MM.1S (cell line): ENCODE measurements around the gene SNX19.
A peak's percentile ranks its signal among the peaks of the same experiment; 100 is the strongest.

ENCODE experiments used
- DNase-seq: peaks from one replicate; pipeline ENCODE4 v3.0.0-alpha.2; 2015
- H2AFZ ChIP-seq: fragments of 300-600 bp; sonication (generic); 2 replicates; pipeline ENCODE4 v1.6.0; 2016; ENCODE audit warnings: antibody characterized with exemption, low read length
- H3F3A ChIP-seq: fragments of 300-600 bp; sonication (generic); 2 replicates; pipeline ENCODE4 v1.6.1; 2016; ENCODE audit warnings: mild to moderate bottlenecking, antibody characterized with exemption, low read length, moderate library complexity, mixed read lengths; ENCODE audit not compliant: insufficient read depth
- H3K27ac ChIP-seq: fragments of 300-600 bp; sonication (generic); 2 replicates; pipeline ENCODE4 v1.5.1; 2016; ENCODE audit warnings: mild to moderate bottlenecking, low read length
- H3K27me3 ChIP-seq: fragments of 300-600 bp; sonication (generic); replicated peaks from 2 replicates; pipeline ENCODE4 v1.6.0; 2016; ENCODE audit warnings: low read length; ENCODE audit not compliant: insufficient read depth
- H3K36me3 ChIP-seq: fragments of 300-600 bp; sonication (generic); replicated peaks from 2 replicates; pipeline ENCODE4 v1.6.1; 2016; ENCODE audit warnings: mild to moderate bottlenecking, low read length, mixed read lengths; ENCODE audit not compliant: insufficient read depth
- H3K4me1 ChIP-seq: fragments of 300-600 bp; sonication (generic); 2 replicates; pipeline ENCODE4 v1.6.1; 2016; ENCODE audit warnings: low read length, mixed read lengths
- H3K4me2 ChIP-seq: fragments of 300-600 bp; sonication (generic); 2 replicates; pipeline ENCODE4 v1.6.0; 2016; ENCODE audit warnings: low read depth, low read length
- H3K4me3 ChIP-seq: fragments of 300-600 bp; sonication (generic); 2 replicates; pipeline ENCODE4 v1.5.1; 2016; ENCODE audit warnings: low read length, mixed read lengths
- H3K79me2 ChIP-seq: fragments of 300-600 bp; sonication (generic); 2 replicates; pipeline ENCODE4 v1.6.1; 2016; ENCODE audit warnings: mixed run types, low read length, mixed read lengths
- H3K9ac ChIP-seq: fragments of 300-600 bp; sonication (generic); 2 replicates; pipeline ENCODE4 v1.6.1; 2016; ENCODE audit warnings: low read length, mixed read lengths
- H3K9me2 ChIP-seq: fragments of 300-600 bp; sonication (generic); replicated peaks from 2 replicates; pipeline ENCODE4 v1.6.1; 2016; ENCODE audit warnings: mild to moderate bottlenecking, low read length, mixed read lengths; ENCODE audit not compliant: insufficient read depth
- H3K9me3 ChIP-seq: fragments of 300-600 bp; sonication (generic); replicated peaks from 2 replicates; pipeline ENCODE4 v1.6.1; 2016; ENCODE audit warnings: mild to moderate bottlenecking, low read length, mixed read lengths; ENCODE audit not compliant: insufficient read depth
- H4K20me1 ChIP-seq: fragments of 300-600 bp; sonication (generic); 2 replicates; pipeline ENCODE4 v1.6.1; 2016; ENCODE audit warnings: mild to moderate bottlenecking, low read length, moderate library complexity, mixed read lengths; ENCODE audit not compliant: insufficient read depth
- CTCF ChIP-seq: fragments of 300-600 bp; sonication (generic); IDR thresholded peaks from 2 replicates; pipeline ENCODE4 v1.5.1; 2016; ENCODE audit warnings: antibody characterized with exemption, low read length, mixed read lengths
- EZH2 ChIP-seq: fragments of 300-600 bp; sonication (generic); optimal IDR thresholded peaks from 2 replicates; pipeline ENCODE3; 2017; ENCODE audit warnings: low read depth, mild to moderate bottlenecking, antibody characterized with exemption, low read length, mixed read lengths
- EZH2phosphoT487 ChIP-seq: fragments of 300-600 bp; sonication (generic); IDR thresholded peaks from 2 replicates; pipeline ENCODE4 v1.6.1; 2018; ENCODE audit warnings: antibody characterized with exemption, low read length

The SNX19 gene

DNA sequence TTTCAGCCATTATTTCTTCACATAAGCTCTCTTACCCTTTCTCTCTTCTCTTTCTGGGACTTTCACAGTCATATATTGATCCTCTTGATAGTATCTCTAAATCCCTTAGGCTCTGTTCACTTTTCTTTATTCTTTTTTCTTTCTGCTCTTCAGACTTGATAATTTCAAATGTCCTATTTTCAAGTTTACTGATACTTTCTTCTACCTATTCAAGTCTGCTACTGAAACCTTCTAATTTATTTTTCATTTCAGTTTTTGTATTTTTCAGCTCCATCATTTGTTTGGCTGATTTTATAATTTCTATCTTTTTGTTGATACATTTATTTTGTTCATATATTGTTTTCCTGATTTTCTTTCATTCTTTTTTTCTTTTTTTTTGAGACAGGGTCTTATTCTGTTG lies 79.1 kb downstream of the SNX19 start:
- Histone ChIP-seq H3K9me3 (no peaks in the 10 kb centered on the region), H3F3A (peaks cover 37% of the 10 kb centered on the region), H3K36me3 (no peaks in the 10 kb centered on the region), H2AFZ (no peak overlapping the region), H3K4me2 (no peak overlapping the region), H3K27me3 (no peaks in the 10 kb centered on the region), H3K27ac (no peak overlapping the region), H3K9me2 (no peaks in the 10 kb centered on the region), H3K4me1 (peaks cover 52% of the 10 kb centered on the region), H3K9ac (no peak overlapping the region), H4K20me1 (no peaks in the 10 kb centered on the region), H3K79me2 (no peaks in the 10 kb centered on the region), H3K4me3 (no peak overlapping the region)
- DNase-seq = no peak
- TF ChIP-seq EZH2 (no peak), EZH2phosphoT487 (no peak), CTCF (no peak)

GRCh38 chr11:130834886-130835285 lies 81.4 kb downstream of the SNX19 start:
- H3K27ac ChIP-seq = peak overlapping the region; percentile 94
- TF ChIP-seq EZH2 (no peak), EZH2phosphoT487 (no peak), CTCF (no peak)

GRCh38 chr11:130832566-130833425 lies 83.5 kb downstream of the SNX19 start:
- peak overlapping the region; percentile 63 for H3K4me2 ChIP-seq
- H3K36me3 ChIP-seq = no peaks in the 10 kb centered on the region
- H3K4me3 ChIP-seq = peak overlapping the region; percentile 24
- H3K79me2 ChIP-seq = no peaks in the 10 kb centered on the region
- no peaks in the 10 kb centered on the region for H3K9me3 ChIP-seq
- TF ChIP-seq EZH2 (no peak), CTCF (no peak), EZH2phosphoT487 (no peak)
- peak overlapping the region; percentile 94 for H3K27ac ChIP-seq
- peak; percentile 85 for DNase-seq
- H3K9me2 ChIP-seq = no peaks in the 10 kb centered on the region
- H3K4me1 ChIP-seq = peaks cover 79% of the 10 kb centered on the region
- no peaks in the 10 kb centered on the region for H3K27me3 ChIP-seq
- H4K20me1 ChIP-seq = no peaks in the 10 kb centered on the region
- H3F3A ChIP-seq = peaks cover 55% of the 10 kb centered on the region
- H3K9ac ChIP-seq = peak overlapping the region; percentile 54
- no peak overlapping the region for H2AFZ ChIP-seq

More at GRCh38 chr11:130834886-130835285, 81.4 kb downstream of the SNX19 start:
- Histone ChIP-seq H3K4me1 (peaks cover 62% of the 10 kb centered on the region), H3K4me3 (peak overlapping the region; percentile 6), H3K36me3 (no peaks in the 10 kb centered on the region), H3K9me2 (no peaks in the 10 kb centered on the region), H3K27me3 (no peaks in the 10 kb centered on the region), H3K9ac (peak overlapping the region; percentile 41; the same call in 1 of the 2 replicates), H3K9me3 (no peaks in the 10 kb centered on the region), H3F3A (peaks cover 55% of the 10 kb centered on the region), H3K4me2 (peak overlapping the region; percentile 63), H2AFZ (peak overlapping the region; percentile 11; the same call in 1 of the 2 replicates), H3K79me2 (no peaks in the 10 kb centered on the region), H4K20me1 (no peaks in the 10 kb centered on the region)
- peak; percentile 65 for DNase-seq
